ENCODE results near the gene TSPAN2. TPM values are rescaled to one million over a fixed set of nuclear protein-coding genes. Genes with fewer than 3 reads are reported as not detected.

The TSPAN2 gene
- 5.3 TPM for total RNA-seq
- long read RNA-seq, partial matches to known transcripts = 1 of 8 reads
- long read RNA-seq, other reads (novel, unspliced or antisense) = 2 of 8 reads

DNA sequence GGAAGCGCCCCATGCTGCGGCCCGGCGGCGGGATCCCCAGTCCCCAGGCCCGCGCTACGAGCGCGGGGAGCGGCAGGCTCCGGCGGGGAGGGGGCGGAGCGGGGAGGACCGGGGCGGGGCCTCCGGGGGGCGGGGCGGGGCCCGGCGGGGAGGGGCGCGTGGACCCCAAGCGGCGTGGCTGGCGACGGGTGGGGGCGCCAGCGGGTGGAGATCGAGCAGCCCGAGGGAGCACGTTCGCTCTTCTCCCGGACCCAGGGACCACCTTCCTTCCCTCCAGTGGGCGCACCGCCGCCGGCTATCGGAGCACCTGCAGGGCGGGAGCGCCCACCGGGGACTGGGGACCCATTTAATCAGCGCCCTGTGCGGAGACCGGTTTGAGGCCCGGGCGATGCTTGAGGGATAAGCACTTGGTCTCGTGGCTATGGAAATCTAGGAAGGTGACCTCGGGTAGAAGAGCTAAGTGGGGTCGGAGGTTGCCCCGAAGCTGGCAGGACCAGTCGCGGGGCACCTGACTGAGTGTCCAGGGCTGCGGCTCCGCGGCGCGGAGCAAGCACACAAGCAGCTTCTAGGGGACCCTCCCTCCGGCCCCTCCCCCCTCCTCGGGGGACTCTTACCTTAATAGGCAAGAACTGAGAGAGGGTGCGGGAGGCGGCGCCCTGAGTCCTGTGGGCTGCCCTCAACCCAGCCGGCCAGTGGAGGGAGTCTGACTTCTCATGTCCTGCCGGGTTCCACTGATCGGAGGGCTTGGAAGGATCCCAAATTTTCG is at the start of gene TSPAN2:
TSPAN2 (minus strand) TSS at position 84 of the 766 bp plus-strand sequence; CDS start at position 13, 71 bp downstream.
- DNase-seq = peak; percentile 84
- H3K9me3 ChIP-seq (replicated peaks) = no peaks in the 10 kb centered on the region
- H3K27ac ChIP-seq (replicated peaks) = peak within 1 kb of the TSS; percentile 89
- peak within 1 kb of the TSS; percentile 84 for H3K4me3 ChIP-seq
- intact Hi-C loops (cut with micrococcal nuclease) = no loop called here
- no peaks in the 10 kb centered on the region for H3K36me3 ChIP-seq
- peaks cover 40% of the 10 kb centered on the region for H3K4me1 ChIP-seq
- peaks cover 5% of the 10 kb centered on the region for H3K27me3 ChIP-seq (ENCODE audit: low read depth)
- TF ChIP-seq CTCF (IDR thresholded peaks at IDR 0.05; ENCODE audit: borderline replicate concordance) = peak; percentile 59

DNA sequence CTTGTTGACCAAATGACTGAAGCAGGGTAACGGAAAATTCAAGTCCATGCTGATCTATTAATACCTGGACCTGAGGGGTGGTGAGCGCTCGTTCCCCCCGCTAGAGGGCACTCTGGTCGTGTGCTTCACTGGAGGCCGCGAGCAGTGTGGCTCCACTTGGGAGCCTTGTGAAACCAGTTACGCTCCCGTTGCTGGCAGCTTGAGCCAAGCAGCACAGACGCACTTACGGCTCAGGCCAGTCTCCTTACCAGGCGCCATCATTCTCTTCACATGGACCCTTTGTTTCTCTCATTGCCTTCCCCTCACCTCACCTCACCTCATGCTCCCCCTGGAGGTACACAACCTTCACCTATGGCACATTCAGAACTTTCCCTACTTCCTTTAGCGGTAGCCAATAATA is 49.7 kb upstream of the TSPAN2 start:
- intact Hi-C loops (cut with micrococcal nuclease) = loop anchor here (10.0 kb wide), 1 partner anchor 456 kb away; no protein-coding TSS in a partner anchor
- DNase-seq = peak; percentile 86
- Histone ChIP-seq H3K36me3 (no peaks in the 10 kb centered on the region), H3K27ac (replicated peaks) (peak overlapping the region; percentile 56), H3K9me3 (replicated peaks) (no peaks in the 10 kb centered on the region), H3K4me3 (no peak overlapping the region), H3K27me3 (ENCODE audit: low read depth) (no peaks in the 10 kb centered on the region), H3K4me1 (peaks cover 48% of the 10 kb centered on the region)
- TF ChIP-seq CTCF (IDR thresholded peaks at IDR 0.05; ENCODE audit: borderline replicate concordance) = peak; percentile 94

DNA sequence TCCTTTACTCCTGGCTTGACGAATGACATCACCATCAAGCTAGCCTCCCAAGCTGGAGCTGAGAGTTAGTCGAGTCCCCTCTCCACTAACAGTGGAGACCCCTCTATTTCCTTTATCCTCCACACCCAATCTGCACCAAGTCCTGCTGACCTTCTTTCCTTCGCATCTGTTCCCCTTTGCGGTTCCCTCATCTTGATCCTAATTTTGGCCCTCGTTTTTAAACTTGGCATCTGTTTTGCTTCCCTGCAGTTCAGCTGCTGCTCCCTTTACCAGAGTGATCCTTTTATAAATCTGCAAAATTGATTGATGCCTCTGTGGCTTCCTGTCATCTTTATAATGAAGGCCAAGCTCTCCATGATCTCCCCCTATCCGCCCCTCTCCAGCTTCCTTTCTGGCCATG is 49.0 kb upstream of the TSPAN2 start:
- H3K4me3 ChIP-seq = no peak overlapping the region
- intact Hi-C loops (cut with micrococcal nuclease) = loop anchor here (10.0 kb wide), 1 partner anchor 457 kb away; no protein-coding TSS in a partner anchor
- DNase-seq = no peak
- no peak overlapping the region for H3K27ac ChIP-seq (replicated peaks)
- H3K9me3 ChIP-seq (replicated peaks) = no peaks in the 10 kb centered on the region
- peaks cover 48% of the 10 kb centered on the region for H3K4me1 ChIP-seq
- TF ChIP-seq CTCF (IDR thresholded peaks at IDR 0.05; ENCODE audit: borderline replicate concordance) = no peak
- no peaks in the 10 kb centered on the region for H3K36me3 ChIP-seq
- H3K27me3 ChIP-seq (ENCODE audit: low read depth) = no peaks in the 10 kb centered on the region

- TF ChIP-seq CTCF (IDR thresholded peaks at IDR 0.05; ENCODE audit: borderline replicate concordance) = no peak
- no peaks in the 10 kb centered on the region for H3K27me3 ChIP-seq (ENCODE audit: low read depth)
- DNase-seq = no peak
- H3K9me3 ChIP-seq (replicated peaks) = no peaks in the 10 kb centered on the region
- H3K4me1 ChIP-seq = peaks cover 37% of the 10 kb centered on the region
- intact Hi-C loops (cut with micrococcal nuclease) = loop anchor here (10.0 kb wide), 1 partner anchor 458 kb away; no protein-coding TSS in a partner anchor
- no peaks in the 10 kb centered on the region for H3K36me3 ChIP-seq
- H3K27ac ChIP-seq (replicated peaks) = no peak overlapping the region
- no peak overlapping the region for H3K4me3 ChIP-seq
Measured at GRCh38 chr1:115137191-115137590, 47.9 kb upstream of the TSPAN2 start.

GRCh38 chr1:115136706-115137105 is 47.4 kb upstream of the TSPAN2 start:
- no peak overlapping the region for H3K27ac ChIP-seq (replicated peaks)
- intact Hi-C loops (cut with micrococcal nuclease) = loop anchor here (10.0 kb wide), 1 partner anchor 458 kb away; no protein-coding TSS in a partner anchor
- no peaks in the 10 kb centered on the region for H3K9me3 ChIP-seq (replicated peaks)
- DNase-seq = no peak
- no peaks in the 10 kb centered on the region for H3K36me3 ChIP-seq
- H3K27me3 ChIP-seq (ENCODE audit: low read depth) = no peaks in the 10 kb centered on the region
- no peak overlapping the region for H3K4me3 ChIP-seq
- no peak for TF ChIP-seq CTCF (IDR thresholded peaks at IDR 0.05; ENCODE audit: borderline replicate concordance)
- peaks cover 32% of the 10 kb centered on the region for H3K4me1 ChIP-seq

Measured in left ventricle myocardium inferior (tissue), 1 donor.